Measurements from ENCODE around the gene HMBS.
"Not testable (repeated sequence)": the region's sequence is repeated elsewhere in the genome, so short reads cannot be mapped to it uniquely, and the experiment has no call there.

HMBS gene

GRCh38 chr11:119134389-119134978 lies 49.8 kb downstream of the HMBS start:
- TF ChIP-seq POLR2A (IDR thresholded peaks at IDR 0.05; ENCODE audit: low read length) (no peak), GATA1 (IDR thresholded peaks at IDR 0.05; ENCODE audit: low read depth, low read length) (no peak)
- DNase-seq = peak in 1 of 2 experiments; percentile 21

- not testable (repeated sequence) for DNase-seq
These were observed 54.6 kb downstream of the HMBS start for GRCh38 chr11:119139276-119139675.
